Measurements from ENCODE around the gene LHX2.

DNA sequence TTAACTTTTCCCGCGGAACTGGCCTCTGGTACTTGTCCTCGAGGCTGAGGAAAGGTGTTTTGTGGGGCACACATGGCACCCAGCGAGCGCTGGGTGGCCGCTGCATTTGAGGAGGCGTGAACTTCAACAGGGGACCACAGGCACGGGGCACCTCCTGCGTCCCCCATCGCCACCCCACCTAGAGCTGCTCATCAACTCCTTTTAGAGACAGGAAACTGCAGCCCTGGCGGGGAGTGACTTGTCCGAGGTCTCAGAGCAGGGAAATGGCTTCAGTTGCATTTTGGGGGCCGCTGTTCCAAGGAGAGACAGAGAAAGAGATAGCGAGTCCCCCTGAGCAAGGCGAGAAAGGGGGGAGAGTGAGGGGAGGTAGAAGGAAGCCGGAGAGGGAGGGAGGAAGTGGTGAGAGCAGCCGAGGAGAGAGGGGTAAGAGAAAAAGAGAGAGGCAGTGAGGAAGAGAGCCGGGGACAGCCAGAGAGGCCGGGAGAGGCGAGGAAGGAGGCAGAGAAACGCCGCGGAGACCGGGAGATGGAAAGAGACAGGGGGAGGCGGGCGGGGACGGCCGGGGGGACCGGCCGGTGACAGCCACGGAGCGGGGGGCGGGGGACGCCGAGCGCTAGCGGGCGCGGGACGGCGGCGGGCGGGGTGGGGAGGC, 12.5 kb upstream of the LHX2 start:
- TF ChIP-seq, protein P1, sequence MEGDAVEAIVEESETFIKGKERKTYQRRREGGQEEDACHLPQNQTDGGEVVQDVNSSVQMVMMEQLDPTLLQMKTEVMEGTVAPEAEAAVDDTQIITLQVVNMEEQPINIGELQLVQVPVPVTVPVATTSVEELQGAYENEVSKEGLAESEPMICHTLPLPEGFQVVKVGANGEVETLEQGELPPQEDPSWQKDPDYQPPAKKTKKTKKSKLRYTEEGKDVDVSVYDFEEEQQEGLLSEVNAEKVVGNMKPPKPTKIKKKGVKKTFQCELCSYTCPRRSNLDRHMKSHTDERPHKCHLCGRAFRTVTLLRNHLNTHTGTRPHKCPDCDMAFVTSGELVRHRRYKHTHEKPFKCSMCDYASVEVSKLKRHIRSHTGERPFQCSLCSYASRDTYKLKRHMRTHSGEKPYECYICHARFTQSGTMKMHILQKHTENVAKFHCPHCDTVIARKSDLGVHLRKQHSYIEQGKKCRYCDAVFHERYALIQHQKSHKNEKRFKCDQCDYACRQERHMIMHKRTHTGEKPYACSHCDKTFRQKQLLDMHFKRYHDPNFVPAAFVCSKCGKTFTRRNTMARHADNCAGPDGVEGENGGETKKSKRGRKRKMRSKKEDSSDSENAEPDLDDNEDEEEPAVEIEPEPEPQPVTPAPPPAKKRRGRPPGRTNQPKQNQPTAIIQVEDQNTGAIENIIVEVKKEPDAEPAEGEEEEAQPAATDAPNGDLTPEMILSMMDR (IDR thresholded peaks at IDR 0.05) = no peak
- TF ChIP-seq POLR2A (IDR thresholded peaks at IDR 0.05) = no peak

Measured in esophagus squamous epithelium (tissue), 4 donors.